SH-SY5Y (cell line): ENCODE measurements around the gene LRRC23.

Experiments used
- GATA2 ChIP-seq: IDR thresholded peaks from 2 replicates; pipeline ENCODE4 v1.6.1; 2011; ENCODE audit warnings: mild to moderate bottlenecking, low read depth, low read length
- GATA3 ChIP-seq: IDR thresholded peaks from 2 replicates; pipeline ENCODE4 v1.6.1; 2011; ENCODE audit warnings: low read depth, mild to moderate bottlenecking, low read length, moderate library complexity

Gene LRRC23

DNA sequence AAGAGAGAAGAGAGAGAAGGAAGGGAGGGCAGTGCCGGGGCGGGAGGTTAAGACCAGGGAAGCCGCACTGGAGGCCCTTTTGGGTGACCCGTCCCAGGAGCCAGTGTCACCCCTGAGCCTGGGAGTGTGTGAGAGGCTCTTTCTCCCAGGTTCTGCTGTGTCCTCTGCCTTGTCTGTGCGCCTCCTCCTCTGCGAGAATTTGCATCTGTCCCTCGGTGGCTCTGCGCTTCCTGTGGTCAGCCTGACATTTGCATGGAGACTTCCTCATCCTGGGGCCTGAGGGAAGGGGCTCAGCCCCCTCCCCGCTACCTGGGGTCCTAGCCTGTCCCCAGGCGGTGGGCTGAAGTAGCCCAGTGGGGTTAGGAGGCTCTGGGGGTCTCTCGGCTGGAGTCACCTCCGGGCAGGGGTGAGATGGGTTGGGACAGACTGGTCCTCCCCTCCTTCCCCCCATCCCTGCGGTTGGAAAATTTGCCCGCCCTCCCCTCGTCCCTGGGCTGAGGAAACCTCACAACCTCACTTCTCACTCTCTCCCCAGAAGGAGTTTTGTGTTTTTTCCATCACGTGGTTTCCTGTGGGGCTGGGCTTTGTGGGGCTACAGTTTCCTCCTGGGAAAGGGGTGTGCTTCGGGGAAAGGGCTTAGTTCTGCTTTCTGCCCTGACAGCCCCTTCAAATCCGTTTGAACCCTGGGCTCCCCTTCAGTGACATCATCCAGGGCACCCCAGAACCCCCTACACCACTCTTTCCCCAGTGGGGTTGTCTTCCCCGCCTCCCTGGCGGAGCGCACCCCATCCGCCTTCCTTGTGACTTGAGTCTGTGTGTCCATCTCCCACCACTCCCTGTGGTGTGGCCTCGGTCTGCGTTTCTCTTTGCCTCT is 49.1 kb downstream of the LRRC23 start:
- no peak for TF ChIP-seq GATA2
- no peak for TF ChIP-seq GATA3

DNA sequence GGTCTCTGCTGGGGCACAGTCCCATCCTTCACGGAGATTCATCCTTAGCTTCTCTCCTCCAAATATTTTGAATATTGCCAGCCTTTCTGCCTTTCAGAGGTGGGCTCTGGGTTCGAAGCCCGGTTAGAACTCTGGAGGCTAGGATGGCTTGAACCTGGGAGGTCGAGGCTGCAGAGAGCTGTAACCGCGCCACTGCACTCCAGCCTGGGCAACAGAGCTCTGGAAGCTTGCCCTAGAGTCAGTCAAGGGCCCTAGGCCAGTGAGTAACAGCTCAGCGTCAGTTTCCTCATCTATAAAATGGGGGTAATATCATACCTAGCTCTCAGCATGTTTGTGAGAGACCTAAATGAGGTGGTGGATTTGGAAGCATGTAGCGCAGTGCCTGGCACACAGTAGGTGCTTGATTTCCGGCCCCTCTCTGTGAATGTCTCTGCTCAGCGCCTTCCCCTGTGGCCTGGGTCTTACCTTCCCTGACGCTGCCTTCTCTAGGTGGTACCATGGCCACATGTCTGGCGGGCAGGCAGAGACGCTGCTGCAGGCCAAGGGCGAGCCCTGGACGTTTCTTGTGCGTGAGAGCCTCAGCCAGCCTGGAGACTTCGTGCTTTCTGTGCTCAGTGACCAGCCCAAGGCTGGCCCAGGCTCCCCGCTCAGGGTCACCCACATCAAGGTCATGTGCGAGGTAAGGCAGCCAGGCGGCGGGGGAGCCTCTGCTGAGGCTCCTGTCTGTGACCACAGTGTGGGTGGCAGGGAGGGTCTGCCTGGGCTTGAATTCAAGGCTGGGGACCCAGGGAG is 49.9 kb downstream of the LRRC23 start:
- no peak for TF ChIP-seq GATA3
- TF ChIP-seq GATA2: no peak

DNA sequence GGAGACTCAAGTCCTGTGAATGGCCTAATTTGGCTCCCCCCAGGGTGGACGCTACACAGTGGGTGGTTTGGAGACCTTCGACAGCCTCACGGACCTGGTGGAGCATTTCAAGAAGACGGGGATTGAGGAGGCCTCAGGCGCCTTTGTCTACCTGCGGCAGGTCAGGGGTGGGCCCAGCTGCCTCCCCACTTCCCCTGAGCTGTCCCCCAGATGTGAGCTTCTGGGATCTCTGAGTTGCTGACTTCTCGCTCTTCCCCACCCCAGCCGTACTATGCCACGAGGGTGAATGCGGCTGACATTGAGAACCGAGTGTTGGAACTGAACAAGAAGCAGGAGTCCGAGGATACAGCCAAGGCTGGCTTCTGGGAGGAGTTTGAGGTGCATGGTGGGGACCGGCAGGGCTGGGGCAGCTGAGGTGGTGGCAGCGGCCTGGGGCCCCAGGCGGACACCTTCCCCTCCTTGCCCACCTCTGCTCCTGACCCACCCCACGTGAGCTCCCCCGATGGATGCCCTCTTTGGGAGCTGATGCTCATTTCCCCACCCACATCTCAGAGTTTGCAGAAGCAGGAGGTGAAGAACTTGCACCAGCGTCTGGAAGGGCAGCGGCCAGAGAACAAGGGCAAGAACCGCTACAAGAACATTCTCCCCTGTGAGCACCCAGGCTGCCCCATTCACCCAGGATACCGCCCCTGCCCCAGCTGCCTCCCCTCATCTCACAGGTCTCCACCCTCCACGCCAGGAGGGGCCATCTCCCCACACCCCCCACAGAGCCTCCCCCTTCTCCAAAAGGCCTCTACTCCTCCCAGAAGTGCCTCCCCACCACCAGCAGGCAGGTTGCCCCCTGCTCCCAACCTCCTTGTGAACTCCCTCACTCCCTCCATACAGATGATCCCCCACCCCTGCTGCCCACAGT is 50.7 kb downstream of the LRRC23 start:
- TF ChIP-seq GATA2: no peak
- TF ChIP-seq GATA3: no peak

DNA sequence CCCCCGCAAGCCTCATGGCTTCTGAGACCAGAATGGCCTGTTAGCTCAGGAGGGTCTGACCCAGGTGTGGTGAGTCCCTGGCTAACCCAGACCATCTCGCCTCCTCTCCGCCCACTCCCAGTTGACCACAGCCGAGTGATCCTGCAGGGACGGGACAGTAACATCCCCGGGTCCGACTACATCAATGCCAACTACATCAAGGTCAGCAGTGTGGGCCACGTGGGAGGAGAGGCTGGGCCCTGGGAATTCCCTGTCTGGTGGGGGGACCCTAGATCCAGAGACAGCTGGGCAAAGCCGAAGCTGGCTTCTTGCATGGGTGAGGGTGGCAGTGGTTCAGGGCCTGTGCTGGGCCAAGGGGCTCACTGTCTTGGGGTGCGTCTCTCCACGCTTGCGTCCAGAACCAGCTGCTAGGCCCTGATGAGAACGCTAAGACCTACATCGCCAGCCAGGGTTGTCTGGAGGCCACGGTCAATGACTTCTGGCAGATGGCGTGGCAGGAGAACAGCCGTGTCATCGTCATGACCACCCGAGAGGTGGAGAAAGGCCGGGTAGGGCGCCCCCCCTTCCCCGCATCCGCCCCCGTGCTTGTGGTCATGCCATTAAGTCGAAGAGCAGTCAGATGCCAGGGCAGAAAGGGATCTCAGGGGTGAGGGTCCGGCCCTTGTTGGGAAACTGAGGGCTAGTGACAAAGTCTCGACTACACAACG is 51.6 kb downstream of the LRRC23 start:
- TF ChIP-seq GATA3 (no peak), GATA2 (no peak)

DNA sequence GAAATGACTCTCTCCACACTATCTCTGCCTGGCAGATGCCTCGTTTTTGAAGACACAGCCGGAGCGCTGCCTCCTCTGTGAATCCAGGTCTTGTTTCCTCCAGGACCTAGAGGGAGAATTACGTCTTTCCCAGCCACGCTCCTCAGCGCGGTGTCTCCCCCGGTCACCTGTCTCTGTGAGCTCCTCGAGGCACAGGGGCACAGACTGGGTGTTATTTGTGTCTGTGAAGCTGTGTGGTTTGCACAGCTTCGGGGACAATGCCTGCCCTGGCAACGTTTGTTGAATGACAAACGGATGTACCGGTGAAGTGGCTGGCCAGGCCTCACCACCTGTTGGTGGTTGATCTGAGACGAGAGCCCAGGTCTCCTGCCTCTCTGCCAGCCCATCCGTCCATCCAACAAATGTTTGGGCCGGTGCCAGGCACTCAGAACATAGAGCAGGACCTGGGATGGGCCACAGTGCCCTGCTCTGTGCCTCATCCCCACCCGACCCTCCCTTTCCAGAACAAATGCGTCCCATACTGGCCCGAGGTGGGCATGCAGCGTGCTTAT is 52.6 kb downstream of the LRRC23 start:
- TF ChIP-seq GATA2 (no peak), GATA3 (no peak)

DNA sequence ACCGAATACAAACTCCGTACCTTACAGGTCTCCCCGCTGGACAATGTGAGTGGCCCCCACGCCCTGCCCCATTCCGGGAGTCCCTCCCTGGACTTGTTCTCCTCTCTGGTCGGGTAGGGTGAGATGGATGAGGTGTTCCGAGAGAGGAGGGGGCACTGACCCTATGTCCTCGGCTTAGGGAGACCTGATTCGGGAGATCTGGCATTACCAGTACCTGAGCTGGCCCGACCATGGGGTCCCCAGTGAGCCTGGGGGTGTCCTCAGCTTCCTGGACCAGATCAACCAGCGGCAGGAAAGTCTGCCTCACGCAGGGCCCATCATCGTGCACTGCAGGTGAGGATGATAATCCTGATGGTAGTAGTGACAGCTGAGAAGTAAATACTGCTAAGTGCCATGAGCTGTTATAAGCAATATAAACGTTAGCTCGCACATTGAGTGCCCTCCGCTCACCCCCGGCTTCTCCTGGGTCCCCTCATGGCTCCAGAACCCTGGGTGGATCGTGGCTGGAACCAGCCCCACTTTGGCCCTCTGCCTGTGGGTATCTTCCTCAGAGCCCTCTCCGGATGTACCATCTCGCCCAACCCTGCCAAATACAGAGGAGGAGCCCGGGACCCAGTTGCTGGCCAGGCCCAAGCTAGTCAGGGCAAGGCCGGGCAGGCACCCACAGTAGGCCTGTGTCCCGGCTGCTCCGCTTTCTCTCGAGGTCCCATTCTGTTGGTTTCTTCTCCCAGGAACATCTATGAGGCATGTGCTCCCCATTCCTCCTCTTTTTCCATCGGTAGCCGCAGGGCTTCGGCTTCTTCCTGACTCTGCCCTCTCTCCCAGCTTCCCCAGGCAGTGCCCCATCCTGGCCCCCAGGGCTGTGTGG is 53.4 kb downstream of the LRRC23 start:
- TF ChIP-seq GATA3 (no peak), GATA2 (no peak)

DNA sequence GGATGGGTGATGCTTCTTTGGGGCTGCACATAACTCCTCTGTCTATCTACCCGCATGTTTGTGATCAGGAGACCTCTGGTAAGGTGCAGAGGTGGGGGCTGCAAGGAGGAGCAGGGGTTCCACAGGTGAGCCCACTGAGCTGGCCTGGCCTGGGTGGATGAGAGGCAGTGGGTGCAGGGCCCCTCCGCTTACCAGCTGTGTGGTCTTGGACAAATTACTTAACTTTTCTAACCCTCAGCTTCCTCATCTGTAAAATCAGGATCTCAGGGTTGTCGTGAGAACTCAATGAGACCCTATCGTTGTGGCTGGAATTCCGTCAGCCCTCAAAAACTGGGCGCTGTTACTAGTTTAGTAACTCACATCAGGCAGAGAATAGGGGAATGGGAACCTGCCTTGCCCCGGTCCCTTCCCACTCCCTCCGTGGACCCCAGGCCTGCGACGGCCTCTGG is 54.0 kb downstream of the LRRC23 start:
- TF ChIP-seq GATA3: no peak
- TF ChIP-seq GATA2: no peak

DNA sequence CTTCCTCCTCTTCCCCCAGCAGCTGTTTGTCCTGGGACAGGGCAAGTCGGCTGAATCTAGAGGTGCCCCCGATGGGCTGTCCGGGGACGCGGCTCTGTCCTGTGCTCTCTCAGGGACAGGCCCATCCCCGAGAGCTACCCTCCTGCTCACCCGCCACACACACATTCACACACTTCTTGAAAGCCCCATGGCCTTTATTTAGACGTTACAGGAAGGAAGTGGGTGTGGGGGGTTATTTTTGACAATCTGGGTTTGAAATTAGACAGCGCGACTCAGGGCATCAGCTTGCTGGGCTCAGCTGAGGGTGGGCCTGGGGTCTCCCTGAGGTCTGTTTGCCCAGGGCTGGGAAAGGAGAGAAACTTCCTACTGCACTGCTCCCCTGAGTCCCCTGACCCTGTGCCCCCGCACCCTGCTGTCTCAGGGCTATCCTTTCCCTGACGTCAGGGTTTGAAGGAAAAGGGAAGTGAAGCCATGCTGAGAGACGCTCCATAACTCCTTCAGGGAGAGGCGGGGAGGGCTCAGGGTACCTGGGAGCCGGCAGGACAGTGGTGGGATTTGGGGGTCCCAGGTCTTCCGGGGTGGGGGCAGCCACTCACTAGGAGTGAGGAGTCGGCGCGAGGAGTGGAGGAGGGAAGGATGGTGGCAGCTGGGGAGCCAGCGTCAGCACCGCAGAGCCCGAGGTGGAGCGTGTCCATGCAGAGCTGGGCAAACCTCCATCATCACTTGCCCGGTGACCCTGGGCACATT is 54.6 kb downstream of the LRRC23 start:
- TF ChIP-seq GATA3 (no peak), GATA2 (no peak)

DNA sequence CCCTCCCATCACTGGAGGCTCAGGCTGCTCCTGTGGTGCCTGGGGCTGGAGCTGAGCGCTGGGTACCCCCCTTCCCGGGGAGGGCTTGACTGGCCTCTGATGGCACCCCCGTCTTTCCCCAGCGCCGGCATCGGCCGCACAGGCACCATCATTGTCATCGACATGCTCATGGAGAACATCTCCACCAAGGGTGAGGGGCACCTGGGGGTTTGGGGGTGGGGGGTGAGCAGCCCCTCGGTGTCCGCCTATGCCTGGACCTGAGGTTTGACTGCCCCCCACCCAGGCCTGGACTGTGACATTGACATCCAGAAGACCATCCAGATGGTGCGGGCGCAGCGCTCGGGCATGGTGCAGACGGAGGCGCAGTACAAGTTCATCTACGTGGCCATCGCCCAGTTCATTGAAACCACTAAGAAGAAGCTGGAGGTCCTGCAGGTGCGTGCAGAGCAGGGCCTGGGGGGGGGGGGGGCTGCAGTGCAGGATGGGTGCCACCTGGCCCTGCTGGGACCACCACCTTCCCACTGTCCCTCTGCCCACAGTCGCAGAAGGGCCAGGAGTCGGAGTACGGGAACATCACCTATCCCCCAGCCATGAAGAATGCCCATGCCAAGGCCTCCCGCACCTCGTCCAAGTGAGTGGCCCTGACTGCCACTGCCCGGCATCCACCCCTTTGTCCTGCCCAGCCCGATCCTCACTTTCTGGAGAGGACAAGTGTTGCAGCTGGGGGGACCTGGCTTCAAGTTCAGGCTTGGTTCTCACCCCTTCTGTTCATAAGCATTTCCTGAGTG is 55.4 kb downstream of the LRRC23 start:
- TF ChIP-seq GATA3: no peak

DNA sequence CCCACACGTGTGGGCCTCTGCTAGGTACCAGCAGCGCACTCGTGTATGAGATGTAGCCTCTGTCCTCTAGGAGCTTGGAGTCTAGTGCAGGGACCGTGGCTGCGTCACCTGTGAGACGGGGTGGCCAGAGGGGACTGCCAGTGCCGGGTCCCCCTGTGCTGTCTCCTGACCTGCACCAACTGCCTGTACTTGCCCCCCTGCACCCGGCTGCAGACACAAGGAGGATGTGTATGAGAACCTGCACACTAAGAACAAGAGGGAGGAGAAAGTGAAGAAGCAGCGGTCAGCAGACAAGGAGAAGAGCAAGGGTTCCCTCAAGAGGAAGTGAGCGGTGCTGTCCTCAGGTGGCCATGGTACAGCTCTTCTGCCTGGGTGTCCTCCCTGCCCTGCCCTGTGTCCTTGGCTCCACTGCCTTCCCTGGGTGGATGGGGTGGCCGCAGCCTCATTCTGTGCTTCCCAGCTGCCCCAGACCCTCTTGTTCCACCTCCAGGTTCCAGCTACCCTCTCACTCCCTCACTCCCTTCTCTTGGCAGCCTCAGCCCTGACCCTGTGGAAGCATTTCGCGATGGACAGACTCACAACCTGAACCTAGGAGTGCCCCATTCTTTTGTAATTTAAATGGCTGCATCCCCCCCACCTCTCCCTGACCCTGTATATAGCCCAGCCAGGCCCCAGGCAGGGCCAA is 56.1 kb downstream of the LRRC23 start:
- TF ChIP-seq GATA2 (no peak), GATA3 (no peak)

DNA sequence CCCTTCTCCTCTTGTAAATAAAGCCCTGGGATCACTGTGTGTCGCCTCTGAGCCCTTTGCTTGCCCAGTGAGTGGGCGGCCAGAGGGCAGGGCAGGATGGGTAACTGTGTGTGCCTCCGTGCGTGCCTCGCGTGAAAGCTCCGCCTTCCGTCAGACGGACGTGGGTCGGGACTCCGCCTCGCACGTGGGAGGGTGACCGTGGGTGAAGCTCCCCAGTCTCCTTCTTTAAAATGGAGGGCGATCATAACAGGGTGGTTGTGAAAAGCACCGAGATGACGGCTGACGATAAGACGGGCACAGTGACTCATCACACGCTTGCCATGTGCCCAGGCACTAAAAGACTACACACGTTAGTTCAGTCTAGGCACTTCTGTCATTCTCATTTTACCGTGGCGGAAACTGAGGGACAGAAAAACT is 56.7 kb downstream of the LRRC23 start:
- TF ChIP-seq GATA3 (no peak), GATA2 (no peak)
